ENCODE results near the gene MYH11. TPM values are rescaled to one million over a fixed set of nuclear protein-coding genes. Genes with fewer than 3 reads are reported as not detected.

The MYH11 gene
- total RNA-seq, 2 donors from 2014 or later = 2,411 to 2,456 TPM

DNA sequence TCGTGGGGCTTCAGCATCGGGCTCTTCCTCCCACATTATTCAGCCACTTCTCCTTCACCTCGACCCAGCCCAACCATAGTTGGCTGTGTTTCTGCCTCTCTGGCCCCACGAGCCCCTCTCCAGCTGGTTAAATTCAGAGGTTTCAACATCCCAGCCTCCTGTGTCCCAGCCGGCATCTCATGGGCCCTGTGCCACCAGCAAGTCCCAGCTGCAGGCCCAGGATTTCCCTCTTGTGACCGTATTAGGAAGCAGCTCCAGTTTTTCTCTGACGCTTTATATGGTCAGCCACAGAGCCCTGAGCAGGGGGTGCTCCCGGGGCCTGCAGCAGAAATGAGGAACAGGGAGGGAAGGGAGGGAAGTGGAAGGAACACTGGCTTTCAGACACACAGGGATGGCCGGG, 27.4 kb downstream of the MYH11 start:
- DNase-seq (ENCODE audit: low spot score) (peak; percentile 62), ATAC-seq (ENCODE audit: insufficient number of reproducible peaks, low FRiP score, low read depth) (peak; percentile 59)
- Histone ChIP-seq H3K4me1 (ENCODE audit: control insufficient read depth in 1 of 2, low read depth in 2 of 2) (peaks cover 62 to 99% of the 10 kb centered on the region in 2 donors), H3K27ac (peak overlapping the region; percentile 77 to 92), H3K36me3 (peaks cover 39% of the 10 kb centered on the region), H3K27me3 (replicated peaks; ENCODE audit: insufficient read depth) (no peaks in the 10 kb centered on the region), H3K9me3 (no peaks in the 10 kb centered on the region), H3K4me3 (peak overlapping the region; percentile 55)
- TF ChIP-seq, protein P1, sequence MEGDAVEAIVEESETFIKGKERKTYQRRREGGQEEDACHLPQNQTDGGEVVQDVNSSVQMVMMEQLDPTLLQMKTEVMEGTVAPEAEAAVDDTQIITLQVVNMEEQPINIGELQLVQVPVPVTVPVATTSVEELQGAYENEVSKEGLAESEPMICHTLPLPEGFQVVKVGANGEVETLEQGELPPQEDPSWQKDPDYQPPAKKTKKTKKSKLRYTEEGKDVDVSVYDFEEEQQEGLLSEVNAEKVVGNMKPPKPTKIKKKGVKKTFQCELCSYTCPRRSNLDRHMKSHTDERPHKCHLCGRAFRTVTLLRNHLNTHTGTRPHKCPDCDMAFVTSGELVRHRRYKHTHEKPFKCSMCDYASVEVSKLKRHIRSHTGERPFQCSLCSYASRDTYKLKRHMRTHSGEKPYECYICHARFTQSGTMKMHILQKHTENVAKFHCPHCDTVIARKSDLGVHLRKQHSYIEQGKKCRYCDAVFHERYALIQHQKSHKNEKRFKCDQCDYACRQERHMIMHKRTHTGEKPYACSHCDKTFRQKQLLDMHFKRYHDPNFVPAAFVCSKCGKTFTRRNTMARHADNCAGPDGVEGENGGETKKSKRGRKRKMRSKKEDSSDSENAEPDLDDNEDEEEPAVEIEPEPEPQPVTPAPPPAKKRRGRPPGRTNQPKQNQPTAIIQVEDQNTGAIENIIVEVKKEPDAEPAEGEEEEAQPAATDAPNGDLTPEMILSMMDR (IDR thresholded peaks at IDR 0.05) = no peak

DNA sequence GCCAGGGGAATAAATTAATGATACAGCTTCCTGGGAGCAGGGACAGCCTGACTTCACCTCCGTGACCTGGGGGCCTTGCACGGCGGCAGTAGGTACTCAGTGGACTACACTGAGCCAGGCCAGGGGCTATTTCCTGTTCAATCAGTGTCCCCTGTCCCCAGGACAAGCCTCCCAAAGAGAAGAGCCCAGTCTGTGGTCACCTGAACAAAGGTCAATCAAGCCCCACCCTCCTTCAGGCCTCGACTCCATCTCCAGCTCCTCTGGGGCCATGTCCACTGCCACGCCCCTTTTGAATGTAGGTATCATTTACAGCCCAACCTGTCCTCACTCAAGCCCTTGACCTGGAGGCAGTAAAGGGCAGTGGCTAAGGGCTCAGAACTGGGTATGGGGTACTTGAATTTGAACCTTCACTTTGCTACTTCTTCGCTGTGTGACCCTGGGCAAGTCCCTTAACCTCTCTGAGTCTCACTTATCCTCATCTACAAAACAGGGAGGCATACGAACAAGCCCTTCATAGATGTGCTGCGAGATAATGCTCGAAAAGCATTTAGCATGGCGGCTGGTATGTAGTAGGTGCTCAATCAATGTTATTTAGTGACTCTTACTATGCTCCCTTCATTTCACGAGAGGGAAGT, 29.0 kb downstream of the MYH11 start:
- TF ChIP-seq, protein P1 (IDR thresholded peaks at IDR 0.05) = no peak
- peak overlapping the region; percentile 77 to 92 for H3K27ac ChIP-seq
- peaks cover 30% of the 10 kb centered on the region for H3K36me3 ChIP-seq
- DNase-seq (ENCODE audit: low spot score) (no peak), ATAC-seq (ENCODE audit: insufficient number of reproducible peaks, low FRiP score, low read depth) (no peak)
- no peaks in the 10 kb centered on the region for H3K9me3 ChIP-seq
- H3K4me1 ChIP-seq (ENCODE audit: control insufficient read depth in 1 of 2, low read depth in 2 of 2) = peaks cover 58 to 99% of the 10 kb centered on the region in 2 donors
- no peaks in the 10 kb centered on the region for H3K27me3 ChIP-seq (replicated peaks; ENCODE audit: insufficient read depth)
- H3K4me3 ChIP-seq = no peak overlapping the region

DNA sequence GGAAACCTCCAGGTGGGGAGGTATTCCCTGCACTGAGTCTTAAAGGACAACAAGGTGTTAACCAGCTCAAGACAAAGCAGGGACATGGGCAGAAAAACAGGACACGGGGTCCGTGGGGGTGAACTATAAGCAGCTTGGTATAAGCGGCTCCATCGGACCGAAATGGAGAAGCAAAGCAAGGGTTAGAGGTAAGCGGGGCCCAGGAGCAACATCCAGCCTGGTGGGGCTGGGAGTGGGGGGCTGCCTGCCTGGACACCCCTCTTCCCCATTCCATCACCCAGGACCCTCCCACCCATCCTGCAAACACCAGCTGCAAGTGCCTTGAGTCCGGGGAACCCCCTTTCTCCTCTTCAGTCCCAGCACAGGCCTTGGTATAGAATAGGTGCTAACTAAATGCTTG, 29.5 kb downstream of the MYH11 start:
- TF ChIP-seq, protein P1 (IDR thresholded peaks at IDR 0.05) = no peak
- Histone ChIP-seq H3K36me3 (peaks cover 33% of the 10 kb centered on the region), H3K4me1 (ENCODE audit: control insufficient read depth in 1 of 2, low read depth in 2 of 2) (peaks cover 63 to 99% of the 10 kb centered on the region in 2 donors)

DNA sequence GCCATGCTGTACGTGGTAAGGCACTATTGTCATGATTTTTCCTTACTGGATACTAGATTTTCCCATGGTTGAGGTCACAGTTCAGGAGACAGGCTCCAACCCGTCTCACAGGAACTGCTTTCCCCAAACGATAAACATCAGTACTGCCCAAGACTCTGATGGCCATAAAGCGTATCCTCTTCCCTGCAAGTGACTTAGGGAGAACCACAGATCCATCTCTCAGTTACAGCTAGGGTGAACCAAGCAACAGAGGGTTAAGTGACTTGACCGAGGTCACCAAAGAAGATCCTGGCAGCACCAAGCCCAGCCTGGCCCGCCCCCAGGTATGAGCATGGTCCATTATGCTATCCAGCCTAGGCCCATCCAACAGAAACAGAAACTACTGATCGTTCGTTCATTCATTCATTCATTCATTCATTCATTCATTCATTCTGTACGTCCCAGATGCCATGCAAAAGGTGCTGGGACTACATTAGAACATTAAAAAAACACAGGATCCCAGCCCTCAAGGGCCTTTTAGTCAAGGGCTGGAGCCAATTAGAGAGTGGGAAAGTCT, 31.0 kb downstream of the MYH11 start:
- H3K36me3 ChIP-seq = peaks cover 30% of the 10 kb centered on the region
- DNase-seq (ENCODE audit: low spot score) (no peak), ATAC-seq (ENCODE audit: insufficient number of reproducible peaks, low FRiP score, low read depth) (no peak)
- H3K4me3 ChIP-seq = no peak overlapping the region
- TF ChIP-seq, protein P1 (IDR thresholded peaks at IDR 0.05) = no peak
- no peaks in the 10 kb centered on the region for H3K9me3 ChIP-seq
- peaks cover 54 to 97% of the 10 kb centered on the region in 2 donors for H3K4me1 ChIP-seq (ENCODE audit: control insufficient read depth in 1 of 2, low read depth in 2 of 2)
- H3K27ac ChIP-seq = peak overlapping the region; percentile 77 to 92
- no peaks in the 10 kb centered on the region for H3K27me3 ChIP-seq (replicated peaks; ENCODE audit: insufficient read depth)

More for the DNA sequence above, 29.5 kb downstream of the MYH11 start:
- ATAC-seq (ENCODE audit: insufficient number of reproducible peaks, low FRiP score, low read depth) = no peak
- no peaks in the 10 kb centered on the region for H3K27me3 ChIP-seq (replicated peaks; ENCODE audit: insufficient read depth)
- no peak overlapping the region for H3K4me3 ChIP-seq
- H3K27ac ChIP-seq = peak overlapping the region; percentile 77 to 92
- H3K9me3 ChIP-seq = no peaks in the 10 kb centered on the region
- DNase-seq (ENCODE audit: low spot score) = no peak

DNA sequence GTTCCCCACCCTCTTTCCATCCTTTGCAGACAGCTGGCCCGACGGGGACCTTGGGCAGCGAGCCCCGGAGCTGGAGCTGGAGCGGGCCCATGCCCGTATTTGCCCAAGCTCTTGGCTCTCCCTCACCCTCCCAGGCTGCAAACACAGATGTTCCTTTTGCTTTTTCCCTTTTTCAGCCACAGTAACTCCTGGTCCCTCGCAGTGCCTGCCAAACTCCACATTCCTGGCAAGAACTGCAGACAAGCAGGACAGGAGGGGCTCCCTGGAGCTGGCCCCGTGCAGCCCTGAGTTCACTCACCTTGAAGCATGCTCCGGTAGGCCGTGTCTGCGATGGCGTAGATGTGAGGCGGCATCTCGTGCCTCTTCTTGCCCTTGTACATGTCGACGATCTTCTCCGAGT, 33.9 kb downstream of the MYH11 start:
- ATAC-seq (ENCODE audit: insufficient number of reproducible peaks, low FRiP score, low read depth) (peak; percentile 62), DNase-seq (ENCODE audit: low spot score) (peak; percentile 56)
- no peaks in the 10 kb centered on the region for H3K27me3 ChIP-seq (replicated peaks; ENCODE audit: insufficient read depth)
- peaks cover 51 to 97% of the 10 kb centered on the region in 2 donors for H3K4me1 ChIP-seq (ENCODE audit: control insufficient read depth in 1 of 2, low read depth in 2 of 2)
- peak overlapping the region; percentile 35 for H3K4me3 ChIP-seq
- peaks cover 49% of the 10 kb centered on the region for H3K36me3 ChIP-seq
- TF ChIP-seq, protein P1 (IDR thresholded peaks at IDR 0.05) = no peak
- H3K9me3 ChIP-seq = no peaks in the 10 kb centered on the region
- peak overlapping the region; percentile 77 to 92 for H3K27ac ChIP-seq

Measured in thoracic aorta (tissue), 2 donors.